HG03066 (cell line): Measurements from ENCODE around the gene NFIB.

ENCODE experiments used
- ATAC-seq: cut with Tn5 transposase; IDR thresholded peaks from one replicate; pipeline ENCODE4 v1.9.1; 2021; ENCODE audit warnings: low read depth; ENCODE audit not compliant: unreplicated experiment

Gene NFIB

GRCh38 chr9:14307989-14308852 lies 5.7 kb downstream of the NFIB start:
- no peak for ATAC-seq

DNA sequence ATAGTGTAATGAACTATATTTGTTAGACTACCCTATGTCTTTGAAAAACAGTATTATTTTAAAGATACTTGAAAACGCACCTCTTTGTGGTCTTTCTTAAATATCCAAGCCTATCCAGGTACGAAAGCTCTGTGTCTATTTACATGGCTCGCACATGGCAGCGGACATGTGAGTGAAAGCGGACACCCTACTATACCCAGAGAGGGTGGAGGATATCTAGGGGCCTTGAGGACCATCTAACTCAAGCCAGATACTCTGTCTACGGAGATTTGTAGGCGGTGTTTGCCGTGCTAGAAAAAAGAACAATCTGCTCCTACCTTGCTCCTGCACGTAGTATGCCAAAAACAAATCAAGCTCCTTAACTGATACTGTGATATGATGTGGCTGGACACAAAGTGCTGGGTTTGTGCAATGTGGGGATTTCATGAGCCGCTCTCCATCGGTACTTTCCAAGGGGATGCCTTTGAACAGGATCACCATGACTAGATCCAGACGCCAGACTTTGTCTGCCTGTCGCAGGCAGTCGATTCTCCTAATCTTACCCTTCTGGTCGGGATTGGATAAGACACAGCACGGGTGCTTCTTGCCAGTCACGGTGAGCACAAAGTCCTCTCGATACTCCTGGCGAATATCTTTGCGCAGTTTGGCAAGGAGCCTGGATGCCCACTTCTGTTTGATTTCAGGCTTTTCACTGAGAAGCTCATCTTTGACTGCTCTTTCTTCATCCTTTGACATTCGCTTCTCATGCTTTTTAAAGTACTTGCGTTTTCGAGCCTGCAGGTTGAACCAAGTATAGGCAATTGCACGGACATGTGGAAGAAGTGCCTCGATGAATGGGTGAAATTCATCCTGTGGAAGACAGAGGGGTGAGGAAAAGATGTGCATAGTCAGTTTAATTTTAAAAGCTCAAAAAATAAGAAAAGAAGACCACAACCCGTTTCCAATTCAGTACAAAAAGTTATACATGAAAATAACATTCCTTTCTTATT lies 7.0 kb downstream of the NFIB start:
- ATAC-seq, result no peak

DNA sequence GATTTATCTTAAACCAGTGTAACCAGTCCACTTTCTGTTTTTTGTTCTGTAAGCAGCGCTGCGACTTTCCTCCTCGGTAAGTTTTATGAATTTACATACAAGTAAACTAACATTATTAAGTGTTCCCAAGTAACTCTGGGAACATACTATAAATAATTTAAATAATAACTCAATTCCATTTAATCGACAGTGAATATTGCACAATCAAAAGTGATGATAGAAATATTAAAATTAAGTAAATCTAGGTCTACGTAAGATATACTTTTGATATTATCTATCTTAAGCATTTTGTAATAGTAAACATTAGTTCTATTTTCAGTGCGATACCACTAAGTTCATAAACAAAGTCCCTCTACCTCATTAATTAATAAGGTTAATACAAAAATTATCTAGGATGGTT lies 7.8 kb downstream of the NFIB start:
- ATAC-seq, result no peak

DNA sequence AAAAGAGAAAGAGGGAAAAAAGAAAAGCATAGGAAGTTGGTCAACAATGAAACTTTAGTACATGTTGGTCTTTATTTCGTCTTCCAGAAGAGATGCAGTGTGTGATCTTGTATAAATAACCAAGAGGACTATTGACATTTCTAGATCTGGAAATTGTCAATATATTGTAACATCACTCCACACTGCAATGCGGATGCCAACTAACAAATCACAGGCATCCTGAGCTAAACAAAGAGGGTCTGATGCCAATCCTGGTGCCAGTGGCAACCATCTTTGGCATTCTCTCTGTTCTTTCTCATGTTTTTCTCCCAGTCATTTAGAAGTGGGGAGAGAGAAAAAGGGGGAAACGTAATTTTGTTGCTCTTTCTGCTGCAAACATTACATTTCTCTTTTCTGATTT lies 9.7 kb downstream of the NFIB start:
- ATAC-seq, result no peak

- no peak for ATAC-seq
Observed at GRCh38 chr9:14303521-14303920, 10.4 kb downstream of the NFIB start.

GRCh38 chr9:14303100-14303499 lies 10.8 kb downstream of the NFIB start:
- ATAC-seq, result no peak

GRCh38 chr9:14302405-14302804 lies 11.5 kb downstream of the NFIB start:
- no peak for ATAC-seq

DNA sequence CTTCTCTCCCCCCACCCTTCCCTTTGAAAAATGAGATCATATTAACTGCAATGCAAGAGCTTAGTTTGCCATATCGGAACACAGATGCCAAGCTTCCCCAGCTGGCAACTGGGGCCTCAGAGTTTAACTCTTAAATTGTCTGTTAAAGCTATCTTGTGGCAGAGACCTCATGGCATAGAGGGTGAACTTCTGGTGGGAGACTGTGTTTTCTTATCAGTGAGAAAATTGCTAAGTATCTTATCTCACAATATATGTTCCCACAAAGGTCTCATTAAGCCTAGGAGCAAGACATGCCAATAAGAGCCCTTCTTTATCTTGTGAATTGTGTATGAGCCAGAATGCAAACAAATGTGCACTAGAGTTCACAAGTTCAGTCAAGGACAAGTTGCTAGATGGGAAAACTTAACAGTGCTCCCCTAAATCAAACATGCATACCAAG lies 12.3 kb downstream of the NFIB start:
- ATAC-seq, result no peak

GRCh38 chr9:14301006-14301405 lies 12.9 kb downstream of the NFIB start:
- no peak for ATAC-seq

DNA sequence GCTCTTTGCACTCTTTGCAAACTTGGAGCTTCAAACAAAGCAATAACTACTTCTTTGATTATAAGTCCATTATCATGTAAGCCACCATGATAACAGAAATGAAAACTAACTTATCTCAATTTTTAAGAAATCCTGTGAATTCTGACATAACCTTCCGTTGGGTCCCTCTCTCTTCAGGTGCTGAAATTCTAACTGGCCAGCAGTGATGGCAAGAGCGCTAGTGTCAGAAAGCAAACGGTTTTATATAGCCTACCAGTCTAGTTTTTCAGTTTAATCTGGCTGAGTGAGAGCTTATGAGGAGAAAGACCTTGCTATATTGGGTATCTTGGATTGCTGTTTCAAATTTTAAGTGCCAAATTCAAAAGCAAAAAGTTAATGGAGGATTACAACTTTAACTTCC lies 13.4 kb downstream of the NFIB start:
- no peak for ATAC-seq

GRCh38 chr9:14300040-14300439 lies 13.9 kb downstream of the NFIB start:
- ATAC-seq, result no peak

- ATAC-seq, result no peak
Observed at GRCh38 chr9:14298601-14299022, 15.3 kb downstream of the NFIB start.

GRCh38 chr9:14296495-14297113 lies 17.3 kb downstream of the NFIB start:
- no peak for ATAC-seq

- ATAC-seq, result no peak
Observed at GRCh38 chr9:14294659-14295058, 19.3 kb downstream of the NFIB start.

DNA sequence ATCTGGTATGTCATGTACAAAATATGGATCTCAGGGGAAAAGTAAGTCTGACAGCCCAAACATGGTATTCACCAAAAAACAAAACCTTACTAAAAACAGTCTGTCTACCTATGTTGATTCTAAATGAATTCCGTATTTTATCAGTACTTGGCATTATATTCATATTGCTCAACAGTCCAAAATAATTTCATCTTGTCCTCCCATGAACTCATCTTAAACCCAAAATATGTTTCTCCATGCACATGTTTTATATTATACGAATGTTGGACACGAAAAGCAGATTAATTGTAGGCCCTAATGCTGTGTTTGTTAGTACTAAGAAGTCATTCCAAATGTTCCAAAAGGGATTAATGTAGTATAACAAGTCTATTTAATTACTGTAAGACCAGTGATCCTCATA lies 20.1 kb downstream of the NFIB start:
- no peak for ATAC-seq

DNA sequence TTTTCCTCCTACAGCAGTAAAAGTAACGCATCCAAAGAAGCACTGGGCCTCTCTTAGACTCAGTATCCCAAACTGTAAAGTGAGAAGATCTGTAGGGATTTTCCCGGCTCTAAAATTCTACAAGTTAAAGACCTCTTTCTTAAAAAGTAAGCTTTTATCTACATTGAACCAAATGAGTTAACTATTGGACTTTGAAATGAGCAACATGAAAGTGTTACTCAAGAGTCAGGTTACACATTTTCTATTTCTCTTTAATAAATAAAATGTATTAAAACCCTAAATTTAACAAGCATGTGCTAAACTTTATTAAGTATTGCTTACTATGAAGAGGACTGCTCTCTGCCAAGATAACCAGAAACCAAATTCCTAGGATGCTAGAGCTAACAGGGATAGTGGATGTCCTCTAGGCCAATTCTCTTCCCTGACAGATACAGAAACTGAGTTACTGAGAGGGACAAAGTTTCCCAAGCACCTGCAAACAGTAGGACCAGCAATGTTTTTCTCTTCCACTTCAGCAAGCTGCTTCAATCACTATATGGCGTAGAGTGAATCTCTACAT lies 21.7 kb downstream of the NFIB start:
- no peak for ATAC-seq

DNA sequence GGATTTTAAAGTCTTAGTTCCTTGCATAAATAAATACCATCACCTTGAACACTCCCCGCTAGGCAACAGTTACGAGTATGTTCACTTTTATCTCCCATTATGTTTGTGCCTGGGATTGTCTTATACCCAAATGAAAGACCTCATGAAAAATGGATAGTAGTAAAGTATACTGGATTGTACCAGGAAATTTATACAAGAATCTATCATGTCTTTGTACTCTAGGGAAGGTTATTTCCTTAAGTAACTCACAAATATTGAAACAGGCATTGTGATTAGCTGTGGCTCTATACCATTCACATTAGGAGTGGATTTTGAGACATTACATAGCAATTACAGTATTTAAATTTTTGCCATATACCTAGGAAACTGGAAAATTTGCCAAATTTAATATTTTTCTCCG lies 24.0 kb downstream of the NFIB start:
- ATAC-seq, result no peak

DNA sequence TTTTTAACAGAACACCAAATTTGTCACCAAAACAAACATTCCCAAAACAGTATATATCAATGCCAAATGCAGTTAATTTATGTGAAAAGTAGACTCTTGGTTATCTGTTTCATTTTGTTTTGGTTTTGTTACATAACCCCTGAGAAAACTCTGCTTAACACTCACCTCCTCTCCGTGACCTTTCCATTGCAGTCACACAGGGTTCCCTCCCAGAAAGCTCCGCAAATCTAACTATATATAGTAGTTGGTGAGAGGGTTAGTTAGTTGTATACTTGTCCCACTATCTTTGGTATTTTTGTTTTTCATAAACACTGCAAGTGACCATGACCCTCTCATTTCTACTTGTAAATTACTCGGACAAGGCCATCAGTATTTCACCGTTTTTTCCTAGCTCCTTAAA lies 25.5 kb downstream of the NFIB start:
- no peak for ATAC-seq

- no peak for ATAC-seq
Observed at GRCh38 chr9:14286121-14286520, 27.8 kb downstream of the NFIB start.

DNA sequence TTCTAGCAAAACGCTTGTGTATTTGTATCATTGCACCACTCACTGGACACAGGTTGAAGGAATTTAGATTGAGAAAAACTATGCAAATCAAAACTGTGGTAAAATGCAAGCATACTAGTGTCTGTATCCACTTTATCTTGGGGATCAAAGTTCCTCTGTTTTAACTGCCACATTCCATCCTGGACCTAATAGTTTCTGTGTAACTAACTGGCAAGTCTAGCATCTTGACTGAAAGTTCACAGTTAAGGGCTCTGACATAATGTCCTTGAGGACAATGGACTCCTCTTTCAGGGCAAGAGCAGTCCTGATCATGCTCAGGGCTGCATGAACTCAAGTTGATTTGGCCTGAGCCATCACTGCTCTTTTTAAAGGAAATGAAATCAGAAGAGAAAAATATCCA lies 30.7 kb downstream of the NFIB start:
- ATAC-seq, result no peak

- ATAC-seq, result no peak
Observed at GRCh38 chr9:14281876-14282275, 32.1 kb downstream of the NFIB start.
